Measurements from ENCODE around the gene PGM1. TPM values are rescaled to one million over a fixed set of nuclear protein-coding genes. Genes with fewer than 3 reads are reported as not detected.

Gene PGM1
- total and polyA plus RNA-seq, 9 of the 15 experiments (the other 6 are each of a cell fraction or from before 2014, with no cell fraction given) = 0.03 to 0.31 (median 0.09) TPM; not detected in 5

DNA sequence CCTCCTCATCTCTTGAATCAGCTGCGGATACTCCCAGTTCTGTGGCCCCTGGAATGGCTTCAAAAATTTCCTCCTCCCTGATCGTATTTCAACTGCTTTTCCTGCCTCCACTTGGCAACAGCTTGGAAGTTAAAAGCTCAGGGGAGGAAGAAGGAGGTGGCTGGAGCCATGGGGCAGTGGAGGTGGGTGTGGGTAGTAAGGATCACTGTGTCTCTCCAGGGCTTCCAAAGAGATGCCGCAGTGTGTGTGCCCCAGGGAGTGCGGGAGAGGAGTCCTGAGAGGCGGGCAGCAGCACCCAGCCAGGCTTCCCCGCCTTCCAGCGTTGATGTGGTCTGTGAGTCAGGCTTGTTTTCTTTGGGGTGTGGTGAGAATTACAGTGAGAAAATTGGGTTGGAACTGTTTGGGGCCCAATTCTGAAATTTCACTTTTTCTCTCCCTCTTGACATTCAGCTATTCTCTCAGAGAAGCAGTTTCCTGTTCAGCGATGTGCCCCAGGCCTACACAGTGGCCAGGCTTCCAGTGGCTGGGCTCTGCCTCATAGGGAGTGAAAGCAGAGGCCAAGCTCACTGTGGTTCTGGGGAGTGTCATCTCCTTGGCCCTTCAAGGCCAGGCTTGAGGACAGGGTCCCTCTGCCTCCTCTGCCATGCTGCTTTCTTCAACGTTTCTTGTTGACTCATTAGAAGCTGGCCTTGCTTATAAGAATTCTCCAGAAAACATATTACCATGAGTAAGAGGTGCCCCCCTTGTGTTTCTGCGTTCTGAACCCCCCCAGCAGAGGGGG, 69.0 kb downstream of the PGM1 start:
- DNase-seq (ENCODE audit: extremely low read depth in 1 of 4, low spot score in 3 of 4) (no peak), ATAC-seq (no peak), FAIRE-seq (no peak)
- Histone ChIP-seq H3K27ac (ENCODE audit: extremely low read depth, low read depth, low read length) (no peak overlapping the region), H3K4me1 (replicated peaks in 1 of 2; ENCODE audit: control insufficient read depth in 2 of 2, insufficient read depth in 2 of 2, low read length in 2 of 2) (no peaks in the 10 kb centered on the region), H3K79me2 (ENCODE audit: control insufficient read depth, insufficient read depth, low read length) (no peaks in the 10 kb centered on the region), H4K20me1 (replicated peaks; ENCODE audit: control insufficient read depth, insufficient read depth, low read length) (no peaks in the 10 kb centered on the region), H2AFZ (ENCODE audit: low read depth, low read length) (no peak overlapping the region), H3K4me3 (no peak overlapping the region), H3K4me2 (ENCODE audit: insufficient read depth, low read length) (no peak overlapping the region), H3K27me3 (ENCODE audit: control insufficient read depth in 2 of 2, insufficient read depth in 2 of 2, low read length in 2 of 2) (peaks cover 6 to 10% of the 10 kb centered on the region in 2 experiments; a peak in 3 of 5 replicates), H3K36me3 (ENCODE audit: control insufficient read depth, insufficient read depth, low read length) (no peaks in the 10 kb centered on the region), H3K9me1 (ENCODE audit: control insufficient read depth, insufficient read depth, low read length) (no peaks in the 10 kb centered on the region), H3K9ac (ENCODE audit: insufficient read depth in 1 of 2, low read depth in 2 of 2, low read length in 2 of 2) (no peak overlapping the region), H3K9me3 (replicated peaks; ENCODE audit: control insufficient read depth, insufficient read depth, low read depth, low read length) (no peaks in the 10 kb centered on the region)
- ChIA-PET CTCF (ENCODE audit: low intra/inter-chr PET ratio) (no interaction called here), POLR2A (interaction anchor here (0.7 kb wide), 1 partner anchor 9 kb away, joined by 3 read pairs; no protein-coding TSS in a partner anchor)
- intact Hi-C loops (cut with micrococcal nuclease) = no loop called here
- WGBS (ENCODE audit: insufficient coverage, low coverage, missing lambda C conversion rate) = 1% methylated on average over 9 of the region's 10 CpGs
- BruUV-seq (replicated peaks) = no TSS peak
- in situ Hi-C loops (cut with MboI) = no loop called here
- TF ChIP-seq, protein P1, sequence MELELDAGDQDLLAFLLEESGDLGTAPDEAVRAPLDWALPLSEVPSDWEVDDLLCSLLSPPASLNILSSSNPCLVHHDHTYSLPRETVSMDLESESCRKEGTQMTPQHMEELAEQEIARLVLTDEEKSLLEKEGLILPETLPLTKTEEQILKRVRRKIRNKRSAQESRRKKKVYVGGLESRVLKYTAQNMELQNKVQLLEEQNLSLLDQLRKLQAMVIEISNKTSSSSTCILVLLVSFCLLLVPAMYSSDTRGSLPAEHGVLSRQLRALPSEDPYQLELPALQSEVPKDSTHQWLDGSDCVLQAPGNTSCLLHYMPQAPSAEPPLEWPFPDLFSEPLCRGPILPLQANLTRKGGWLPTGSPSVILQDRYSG (tag; conservative IDR thresholded peaks at IDR 0.05; ENCODE audit: low read depth) = no peak
- TF ChIP-seq KDM1A (IDR thresholded peaks at IDR 0.05) = no peak
- TF ChIP-seq ZNF668 (CRISPR knock-in tag; IDR thresholded peaks at IDR 0.05) = no peak
- TF ChIP-seq KAT8 (IDR thresholded peaks at IDR 0.05; ENCODE audit: low read depth) = no peak
- TF ChIP-seq CREBBP (IDR thresholded peaks at IDR 0.05; ENCODE audit: low read depth, low read length) = no peak
- TF ChIP-seq, protein P2, sequence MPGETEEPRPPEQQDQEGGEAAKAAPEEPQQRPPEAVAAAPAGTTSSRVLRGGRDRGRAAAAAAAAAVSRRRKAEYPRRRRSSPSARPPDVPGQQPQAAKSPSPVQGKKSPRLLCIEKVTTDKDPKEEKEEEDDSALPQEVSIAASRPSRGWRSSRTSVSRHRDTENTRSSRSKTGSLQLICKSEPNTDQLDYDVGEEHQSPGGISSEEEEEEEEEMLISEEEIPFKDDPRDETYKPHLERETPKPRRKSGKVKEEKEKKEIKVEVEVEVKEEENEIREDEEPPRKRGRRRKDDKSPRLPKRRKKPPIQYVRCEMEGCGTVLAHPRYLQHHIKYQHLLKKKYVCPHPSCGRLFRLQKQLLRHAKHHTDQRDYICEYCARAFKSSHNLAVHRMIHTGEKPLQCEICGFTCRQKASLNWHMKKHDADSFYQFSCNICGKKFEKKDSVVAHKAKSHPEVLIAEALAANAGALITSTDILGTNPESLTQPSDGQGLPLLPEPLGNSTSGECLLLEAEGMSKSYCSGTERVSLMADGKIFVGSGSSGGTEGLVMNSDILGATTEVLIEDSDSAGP (CRISPR knock-in tag; IDR thresholded peaks at IDR 0.05) = no peak
- TF ChIP-seq KDM5B (IDR thresholded peaks at IDR 0.05; ENCODE audit: insufficient replicate concordance, low read depth, low read length) = no peak
- TF ChIP-seq RB1 (IDR thresholded peaks at IDR 0.05; ENCODE audit: low read depth) = no peak
- no peak for TF ChIP-seq POLR2H (tag; IDR thresholded peaks at IDR 0.05; ENCODE audit: low read depth)
- TF ChIP-seq ELF2 (CRISPR knock-in tag; IDR thresholded peaks at IDR 0.05) = no peak
- no peak for TF ChIP-seq TSC22D4 (tag; IDR thresholded peaks at IDR 0.05)
- TF ChIP-seq TCF7L2 (IDR thresholded peaks at IDR 0.05; ENCODE audit: low read depth, low read length) = no peak
- TF ChIP-seq WHSC1 (IDR thresholded peaks at IDR 0.05; ENCODE audit: low read length) = no peak

Measured in K562 (cell line).